MM.1S (cell line): ENCODE data around the gene NMRAL1.

Source experiments
- DNase-seq: peaks from one replicate; pipeline ENCODE4 v3.0.0-alpha.2; 2015
- H2AFZ ChIP-seq: fragments of 300-600 bp; sonication (generic); 2 replicates; pipeline ENCODE4 v1.6.0; 2016; ENCODE audit warnings: antibody characterized with exemption, low read length
- H3F3A ChIP-seq: fragments of 300-600 bp; sonication (generic); 2 replicates; pipeline ENCODE4 v1.6.1; 2016; ENCODE audit warnings: mild to moderate bottlenecking, antibody characterized with exemption, low read length, moderate library complexity, mixed read lengths; ENCODE audit not compliant: insufficient read depth
- H3K27ac ChIP-seq: fragments of 300-600 bp; sonication (generic); 2 replicates; pipeline ENCODE4 v1.5.1; 2016; ENCODE audit warnings: mild to moderate bottlenecking, low read length
- H3K27me3 ChIP-seq: fragments of 300-600 bp; sonication (generic); replicated peaks from 2 replicates; pipeline ENCODE4 v1.6.0; 2016; ENCODE audit warnings: low read length; ENCODE audit not compliant: insufficient read depth
- H3K36me3 ChIP-seq: fragments of 300-600 bp; sonication (generic); replicated peaks from 2 replicates; pipeline ENCODE4 v1.6.1; 2016; ENCODE audit warnings: mild to moderate bottlenecking, low read length, mixed read lengths; ENCODE audit not compliant: insufficient read depth
- H3K4me1 ChIP-seq: fragments of 300-600 bp; sonication (generic); 2 replicates; pipeline ENCODE4 v1.6.1; 2016; ENCODE audit warnings: low read length, mixed read lengths
- H3K4me2 ChIP-seq: fragments of 300-600 bp; sonication (generic); 2 replicates; pipeline ENCODE4 v1.6.0; 2016; ENCODE audit warnings: low read depth, low read length
- H3K4me3 ChIP-seq: fragments of 300-600 bp; sonication (generic); 2 replicates; pipeline ENCODE4 v1.5.1; 2016; ENCODE audit warnings: low read length, mixed read lengths
- H3K79me2 ChIP-seq: fragments of 300-600 bp; sonication (generic); 2 replicates; pipeline ENCODE4 v1.6.1; 2016; ENCODE audit warnings: mixed run types, low read length, mixed read lengths
- H3K9ac ChIP-seq: fragments of 300-600 bp; sonication (generic); 2 replicates; pipeline ENCODE4 v1.6.1; 2016; ENCODE audit warnings: low read length, mixed read lengths
- H3K9me2 ChIP-seq: fragments of 300-600 bp; sonication (generic); replicated peaks from 2 replicates; pipeline ENCODE4 v1.6.1; 2016; ENCODE audit warnings: mild to moderate bottlenecking, low read length, mixed read lengths; ENCODE audit not compliant: insufficient read depth
- H3K9me3 ChIP-seq: fragments of 300-600 bp; sonication (generic); replicated peaks from 2 replicates; pipeline ENCODE4 v1.6.1; 2016; ENCODE audit warnings: mild to moderate bottlenecking, low read length, mixed read lengths; ENCODE audit not compliant: insufficient read depth
- H4K20me1 ChIP-seq: fragments of 300-600 bp; sonication (generic); 2 replicates; pipeline ENCODE4 v1.6.1; 2016; ENCODE audit warnings: mild to moderate bottlenecking, low read length, moderate library complexity, mixed read lengths; ENCODE audit not compliant: insufficient read depth
- CTCF ChIP-seq: fragments of 300-600 bp; sonication (generic); IDR thresholded peaks from 2 replicates; pipeline ENCODE4 v1.5.1; 2016; ENCODE audit warnings: antibody characterized with exemption, low read length, mixed read lengths
- EZH2 ChIP-seq: fragments of 300-600 bp; sonication (generic); optimal IDR thresholded peaks from 2 replicates; pipeline ENCODE3; 2017; ENCODE audit warnings: low read depth, mild to moderate bottlenecking, antibody characterized with exemption, low read length, mixed read lengths
- EZH2phosphoT487 ChIP-seq: fragments of 300-600 bp; sonication (generic); IDR thresholded peaks from 2 replicates; pipeline ENCODE4 v1.6.1; 2018; ENCODE audit warnings: antibody characterized with exemption, low read length

NMRAL1 gene

GRCh38 chr16:4461250-4462085, 13.0 kb downstream of the NMRAL1 start:
- TF ChIP-seq EZH2 (no peak), CTCF (no peak), EZH2phosphoT487 (no peak)
- DNase-seq: no peak
- no peak overlapping the region for H2AFZ ChIP-seq
- no peaks in the 10 kb centered on the region for H4K20me1 ChIP-seq
- H3K9me2 ChIP-seq: no peaks in the 10 kb centered on the region
- H3K36me3 ChIP-seq: no peaks in the 10 kb centered on the region
- no peak overlapping the region for H3K4me3 ChIP-seq
- no peaks in the 10 kb centered on the region for H3K9me3 ChIP-seq
- H3K27ac ChIP-seq: no peak overlapping the region
- no peaks in the 10 kb centered on the region for H3K4me1 ChIP-seq
- H3K9ac ChIP-seq: no peak overlapping the region
- no peak overlapping the region for H3K4me2 ChIP-seq
- no peaks in the 10 kb centered on the region for H3K79me2 ChIP-seq
- no peaks in the 10 kb centered on the region for H3F3A ChIP-seq
- no peaks in the 10 kb centered on the region for H3K27me3 ChIP-seq

GRCh38 chr16:4460936-4461249, 13.5 kb downstream of the NMRAL1 start:
- H2AFZ ChIP-seq: no peak overlapping the region
- no peak overlapping the region for H3K4me2 ChIP-seq
- H3K4me1 ChIP-seq: no peaks in the 10 kb centered on the region
- H3F3A ChIP-seq: no peaks in the 10 kb centered on the region
- no peak overlapping the region for H3K27ac ChIP-seq
- H3K27me3 ChIP-seq: no peaks in the 10 kb centered on the region
- no peaks in the 10 kb centered on the region for H4K20me1 ChIP-seq
- no peaks in the 10 kb centered on the region for H3K36me3 ChIP-seq
- no peak for DNase-seq
- TF ChIP-seq EZH2 (no peak), EZH2phosphoT487 (no peak), CTCF (no peak)
- H3K9me2 ChIP-seq: no peaks in the 10 kb centered on the region
- H3K4me3 ChIP-seq: no peak overlapping the region
- no peaks in the 10 kb centered on the region for H3K79me2 ChIP-seq
- no peak overlapping the region for H3K9ac ChIP-seq
- H3K9me3 ChIP-seq: no peaks in the 10 kb centered on the region

GRCh38 chr16:4455951-4456350, 18.5 kb downstream of the NMRAL1 start:
- no peaks in the 10 kb centered on the region for H3K27me3 ChIP-seq
- no peaks in the 10 kb centered on the region for H3F3A ChIP-seq
- no peak for DNase-seq
- H2AFZ ChIP-seq: no peak overlapping the region
- no peak overlapping the region for H3K4me2 ChIP-seq
- peaks cover 10% of the 10 kb centered on the region; the same call in 1 of the 2 replicates for H3K36me3 ChIP-seq
- 0 out of 2 replicates have a peak, but pooled peaks cover 6% of the 10 kb centered on the region for H3K79me2 ChIP-seq
- H3K4me1 ChIP-seq: no peaks in the 10 kb centered on the region
- H3K9ac ChIP-seq: no peak overlapping the region
- H4K20me1 ChIP-seq: no peaks in the 10 kb centered on the region
- no peaks in the 10 kb centered on the region for H3K9me3 ChIP-seq
- H3K27ac ChIP-seq: no peak overlapping the region
- TF ChIP-seq EZH2 (no peak), CTCF (no peak), EZH2phosphoT487 (no peak)
- H3K4me3 ChIP-seq: no peak overlapping the region
- H3K9me2 ChIP-seq: no peaks in the 10 kb centered on the region
